ENCODE results near the gene CRB1. TPM values are rescaled to one million over a fixed set of nuclear protein-coding genes. Genes with fewer than 3 reads are reported as not detected.

CRB1 gene
- total and polyA plus RNA-seq, 2 experiments from 2014 or later: 0.54 to 0.57 TPM

GRCh38 chr1:197470330-197470729 is 202.3 kb downstream of the CRB1 start:
- H3K4me1 ChIP-seq (ENCODE audit: low read depth): peaks cover under 1% of the 10 kb centered on the region

GRCh38 chr1:197471248-197471985 is 203.4 kb downstream of the CRB1 start:
- no peaks in the 10 kb centered on the region for H3K9me3 ChIP-seq (ENCODE audit: low read depth)
- DNase-seq (ENCODE audit: low read depth in 1 of 2, low spot score in 1 of 2): peak in 1 of 2 donors; percentile 69

More at GRCh38 chr1:197470330-197470729, 202.3 kb downstream of the CRB1 start:
- no peak overlapping the region for H3K4me3 ChIP-seq
- TF ChIP-seq, protein P1, sequence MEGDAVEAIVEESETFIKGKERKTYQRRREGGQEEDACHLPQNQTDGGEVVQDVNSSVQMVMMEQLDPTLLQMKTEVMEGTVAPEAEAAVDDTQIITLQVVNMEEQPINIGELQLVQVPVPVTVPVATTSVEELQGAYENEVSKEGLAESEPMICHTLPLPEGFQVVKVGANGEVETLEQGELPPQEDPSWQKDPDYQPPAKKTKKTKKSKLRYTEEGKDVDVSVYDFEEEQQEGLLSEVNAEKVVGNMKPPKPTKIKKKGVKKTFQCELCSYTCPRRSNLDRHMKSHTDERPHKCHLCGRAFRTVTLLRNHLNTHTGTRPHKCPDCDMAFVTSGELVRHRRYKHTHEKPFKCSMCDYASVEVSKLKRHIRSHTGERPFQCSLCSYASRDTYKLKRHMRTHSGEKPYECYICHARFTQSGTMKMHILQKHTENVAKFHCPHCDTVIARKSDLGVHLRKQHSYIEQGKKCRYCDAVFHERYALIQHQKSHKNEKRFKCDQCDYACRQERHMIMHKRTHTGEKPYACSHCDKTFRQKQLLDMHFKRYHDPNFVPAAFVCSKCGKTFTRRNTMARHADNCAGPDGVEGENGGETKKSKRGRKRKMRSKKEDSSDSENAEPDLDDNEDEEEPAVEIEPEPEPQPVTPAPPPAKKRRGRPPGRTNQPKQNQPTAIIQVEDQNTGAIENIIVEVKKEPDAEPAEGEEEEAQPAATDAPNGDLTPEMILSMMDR (IDR thresholded peaks at IDR 0.05; ENCODE audit: low read depth, low read length): no peak
- no peaks in the 10 kb centered on the region for H3K9me3 ChIP-seq (ENCODE audit: low read depth)
- no peaks in the 10 kb centered on the region for H3K36me3 ChIP-seq
- H3K27me3 ChIP-seq: no peaks in the 10 kb centered on the region
- no peak overlapping the region for H3K27ac ChIP-seq
- no peak for DNase-seq (ENCODE audit: low read depth in 1 of 2, low spot score in 1 of 2)

GRCh38 chr1:197472141-197472540 is 204.1 kb downstream of the CRB1 start:
- H3K4me1 ChIP-seq (ENCODE audit: low read depth): peaks cover 3% of the 10 kb centered on the region
- no peak overlapping the region for H3K27ac ChIP-seq
- TF ChIP-seq, protein P1 (IDR thresholded peaks at IDR 0.05; ENCODE audit: low read depth, low read length): no peak
- H3K9me3 ChIP-seq (ENCODE audit: low read depth): no peaks in the 10 kb centered on the region
- H3K36me3 ChIP-seq: no peaks in the 10 kb centered on the region
- no peak overlapping the region for H3K4me3 ChIP-seq
- H3K27me3 ChIP-seq: no peaks in the 10 kb centered on the region
- no peak for DNase-seq (ENCODE audit: low read depth in 1 of 2, low spot score in 1 of 2)

More at GRCh38 chr1:197471248-197471985, 203.4 kb downstream of the CRB1 start:
- Histone ChIP-seq H3K27ac (no peak overlapping the region), H3K4me3 (no peak overlapping the region), H3K4me1 (ENCODE audit: low read depth) (peaks cover 3% of the 10 kb centered on the region), H3K36me3 (no peaks in the 10 kb centered on the region), H3K27me3 (no peaks in the 10 kb centered on the region)
- TF ChIP-seq, protein P1 (IDR thresholded peaks at IDR 0.05; ENCODE audit: low read depth, low read length): no peak

DNA sequence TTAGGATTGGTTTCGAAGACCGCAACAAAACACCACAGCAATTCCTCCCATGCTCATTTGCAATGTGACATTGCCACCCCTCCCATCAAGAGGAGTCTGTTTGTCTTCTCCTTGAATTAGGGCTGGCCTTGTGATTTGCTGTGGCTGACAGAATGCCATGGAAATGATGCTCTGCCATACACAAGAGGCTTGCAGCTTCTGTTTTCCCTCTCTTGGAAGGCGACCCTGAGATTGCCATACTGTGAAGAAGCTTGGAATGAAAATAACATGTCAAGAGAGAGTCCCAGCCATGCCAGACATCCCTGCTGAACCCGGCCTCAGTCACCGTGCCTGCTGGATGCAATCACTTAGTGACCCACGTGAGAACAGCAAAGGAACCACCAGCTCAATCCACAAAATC is 212.4 kb downstream of the CRB1 start:
- TF ChIP-seq, protein P1 (IDR thresholded peaks at IDR 0.05; ENCODE audit: low read depth, low read length): no peak

GRCh38 chr1:197481101-197481500 is 213.0 kb downstream of the CRB1 start:
- TF ChIP-seq, protein P1 (IDR thresholded peaks at IDR 0.05; ENCODE audit: low read depth, low read length): no peak
- no peaks in the 10 kb centered on the region for H3K27me3 ChIP-seq
- H3K9me3 ChIP-seq (ENCODE audit: low read depth): no peaks in the 10 kb centered on the region
- H3K36me3 ChIP-seq: no peaks in the 10 kb centered on the region
- no peak for DNase-seq (ENCODE audit: low read depth in 1 of 2, low spot score in 1 of 2)
- H3K4me1 ChIP-seq (ENCODE audit: low read depth): peaks cover 8% of the 10 kb centered on the region
- H3K4me3 ChIP-seq: no peak overlapping the region
- H3K27ac ChIP-seq: no peak overlapping the region

More for the DNA sequence above, 212.4 kb downstream of the CRB1 start:
- Histone ChIP-seq H3K4me3 (no peak overlapping the region), H3K27ac (no peak overlapping the region), H3K4me1 (ENCODE audit: low read depth) (peaks cover 9% of the 10 kb centered on the region), H3K27me3 (no peaks in the 10 kb centered on the region), H3K9me3 (ENCODE audit: low read depth) (no peaks in the 10 kb centered on the region), H3K36me3 (no peaks in the 10 kb centered on the region)
- no peak for DNase-seq (ENCODE audit: low read depth in 1 of 2, low spot score in 1 of 2)

Measured in cardiac muscle cell (in vitro differentiated cells and primary cell).